K562 (cell line): ENCODE measurements around the gene NMNAT2. TPM values are rescaled to one million over a fixed set of nuclear protein-coding genes. Genes with fewer than 3 reads are reported as not detected.

Source experiments
- ATAC-seq: fragments of 200-7000 bp; cut with Tn5 transposase; 3 replicates; pipeline ENCODE4 v1.9.1; 2020; ENCODE audit warnings: moderate library complexity
- BruUV-seq: library from RNA; stranded (reverse); fragments of 400-500 nt; replicated peaks from 2 replicates; lab custom pipeline; 2021; lab: Mats Ljungman, UMichigan
- CTCF ChIA-PET: fragments of 300-600 bp; formaldehyde crosslinking; extraction: SDS; loops from one replicate; lab custom pipeline; 2021; ENCODE audit warnings: low intra/inter-chr PET ratio; lab: Yijun Ruan, JAX
- POLR2A ChIA-PET: fragments of 300-600, 350-650 bp; sonication (Branson Sonifier 250); formaldehyde crosslinking; extraction: SDS; loops from one replicate; lab custom pipeline; 2021; ENCODE audit warnings: antibody characterized with exemption, inconsistent platforms; lab: Yijun Ruan, JAX
- DNase-seq, 4 experiments: peaks; one replicate each; pipeline versions ENCODE4 v3.0.0 to v3.0.0-alpha.2; 2011 to 2018; ENCODE audit warnings: low spot score in 3 of 4, mixed read lengths in 3 of 4; ENCODE audit errors: extremely low read depth in 1 of 4
- FAIRE-seq: peaks from 2 replicates; lab custom pipeline; 2011; peaks lifted over from hg19 to GRCh38; lab: Jason Lieb, UNC
- H2AFZ ChIP-seq: 2 replicates; pipeline ENCODE4 v1.6.0; 2011; ENCODE audit warnings: low read depth, low read length, control low read depth, inconsistent platforms
- H3K27ac ChIP-seq: fragments of 200-600 bp; 3 replicates; pipeline ENCODE4 v1.8.0; 2011; ENCODE audit warnings: low read depth, mild to moderate bottlenecking, control low read depth, inconsistent platforms, low read length, moderate library complexity, mixed read lengths; ENCODE audit errors: extremely low read depth
- H3K27me3 ChIP-seq, 2 experiments: fragments of 300-600 bp in 1 of 2; 2 replicates in 1 of 2; 3 replicates in 1 of 2; pipeline versions ENCODE4 v1.6.0 to v1.8.0; 2011; ENCODE audit warnings: inconsistent platforms in 2 of 2, low read length in 2 of 2, mild to moderate bottlenecking in 1 of 2, mixed read lengths in 1 of 2, moderate library complexity in 1 of 2; ENCODE audit not compliant: control insufficient read depth in 2 of 2, insufficient read depth in 2 of 2
- H3K36me3 ChIP-seq: fragments of 300-600 bp; 3 replicates; pipeline ENCODE4 v1.8.0; 2011; ENCODE audit warnings: mild to moderate bottlenecking, low read length, inconsistent platforms; ENCODE audit not compliant: control insufficient read depth, insufficient read depth
- H3K4me1 ChIP-seq, 2 experiments: fragments of 200-600 bp in 1 of 2; replicated peaks in 1 of 2; 2 replicates in 1 of 2; 3 replicates in 1 of 2; pipeline versions ENCODE4 v1.5.1 to v1.8.0; 2011; ENCODE audit warnings: inconsistent platforms in 2 of 2, low read length in 2 of 2, mild to moderate bottlenecking in 1 of 2, mixed read lengths in 1 of 2, moderate library complexity in 1 of 2; ENCODE audit not compliant: control insufficient read depth in 2 of 2, insufficient read depth in 2 of 2
- H3K4me2 ChIP-seq: 2 replicates; pipeline ENCODE4 v1.6.1; 2011; ENCODE audit warnings: low read length, control low read depth, inconsistent platforms, mixed read lengths; ENCODE audit not compliant: insufficient read depth
- H3K4me3 ChIP-seq: fragments of 200-600 bp; sonication (generic), shearing (Covaris generic); 2 replicates; pipeline ENCODE4 v1.5.1; 2016; ENCODE audit warnings: control low read depth, inconsistent platforms
- H3K79me2 ChIP-seq: fragments of 200-600 bp; 3 replicates; pipeline ENCODE4 v1.8.0; 2011; ENCODE audit warnings: low read length, inconsistent platforms; ENCODE audit not compliant: control insufficient read depth, insufficient read depth
- H3K9ac ChIP-seq, 2 experiments: 2 replicates each; pipeline versions ENCODE4 v1.6.0 to v1.6.1; 2011; ENCODE audit warnings: low read depth in 2 of 2, low read length in 2 of 2, control low read depth in 1 of 2, inconsistent platforms in 1 of 2, mild to moderate bottlenecking in 1 of 2, mixed read lengths in 1 of 2; ENCODE audit not compliant: insufficient read depth in 1 of 2
- H3K9me1 ChIP-seq: one replicate; pipeline ENCODE4 v1.6.0; 2011; ENCODE audit warnings: inconsistent platforms, mild to moderate bottlenecking, low read length, moderate library complexity; ENCODE audit not compliant: control insufficient read depth, insufficient read depth
- H3K9me3 ChIP-seq: replicated peaks from 2 replicates; pipeline ENCODE4 v1.5.1; 2011; ENCODE audit warnings: low read depth, low read length, inconsistent platforms; ENCODE audit not compliant: control insufficient read depth, insufficient read depth
- H4K20me1 ChIP-seq: replicated peaks from 2 replicates; pipeline ENCODE4 v1.6.1; 2011; ENCODE audit warnings: low read length, inconsistent platforms, mixed read lengths; ENCODE audit not compliant: control insufficient read depth, insufficient read depth
- ASH1L ChIP-seq: fragments of 450-650 bp; IDR thresholded peaks from 2 replicates; pipeline ENCODE4 v1.6.1; 2018; ENCODE audit warnings: borderline replicate concordance, mild to moderate bottlenecking, low read depth; ENCODE audit not compliant: partially characterized antibody
- E2F1 ChIP-seq: sonication (generic); formaldehyde crosslinking; IDR thresholded peaks from 2 replicates; pipeline ENCODE4 v1.8.1; 2023; ENCODE audit warnings: mild to moderate bottlenecking, missing genetic modification reagents, moderate library complexity
- HEY1 ChIP-seq: fragments of 250-450 bp; sonication (Bioruptor Pico); IDR thresholded peaks from 2 replicates; pipeline ENCODE4 v1.5.0; 2020; ENCODE audit warnings: mild to moderate bottlenecking, moderate library complexity, borderline replicate concordance
- JUN ChIP-seq, 2 experiments: sonication (generic) in 1 of 2; formaldehyde crosslinking in 1 of 2; IDR thresholded peaks; 2 replicates each; pipeline versions ENCODE4 v1.6.1 to v1.8.0; 2012 to 2022; ENCODE audit warnings: borderline replicate concordance in 2 of 2, mild to moderate bottlenecking in 2 of 2, improper control_type of control experiment in 1 of 2, low read depth in 1 of 2, low read length in 1 of 2, missing genetic modification reagents in 1 of 2
- JUND ChIP-seq, 2 experiments: IDR thresholded peaks; 2 replicates in 1 of 2; 3 replicates in 1 of 2; pipeline ENCODE4 v1.6.1; 2011; ENCODE audit warnings: borderline replicate concordance in 2 of 2, low read depth in 2 of 2, low read length in 2 of 2, improper control_type of control experiment in 1 of 2, missing biosample characterization in 1 of 2, missing genetic modification characterization in 1 of 2, missing genetic modification reagents in 1 of 2
- NR4A1 ChIP-seq, 2 experiments: fragments of 250-450 bp in 1 of 2; fragments of 450-650 bp in 1 of 2; sonication (Bioruptor Pico) in 1 of 2; IDR thresholded peaks; 2 replicates each; pipeline versions ENCODE4 v1.4.0 to v1.6.1; 2016 to 2020; ENCODE audit warnings: mild to moderate bottlenecking in 2 of 2, missing compliant biosample characterization in 1 of 2, missing genetic modification characterization in 1 of 2, moderate library complexity in 1 of 2
- PHF8 ChIP-seq: fragments of 200-600 bp; sonication (generic); IDR thresholded peaks from 2 replicates; pipeline ENCODE4 v1.6.1; 2012; ENCODE audit warnings: mixed run types, mild to moderate bottlenecking, inconsistent platforms, low read length, moderate library complexity, borderline replicate concordance
- POLR2H ChIP-seq: IDR thresholded peaks from 2 replicates; pipeline ENCODE4 v1.6.1; 2016; ENCODE audit warnings: missing genetic modification characterization, low read depth, mild to moderate bottlenecking, control low read depth, missing compliant biosample characterization, moderate library complexity
- RREB1 ChIP-seq: fragments of 250-450 bp; sonication (Bioruptor Pico); IDR thresholded peaks from 2 replicates; pipeline ENCODE4 v1.4.0; 2020
- TEAD2 ChIP-seq: fragments of 450-650 bp; IDR thresholded peaks from 2 replicates; pipeline ENCODE4 v1.6.1; 2016; ENCODE audit warnings: missing genetic modification characterization, control low read depth, missing compliant biosample characterization
- ZNF143 ChIP-seq: sonication (generic); formaldehyde crosslinking; IDR thresholded peaks from 2 replicates; pipeline ENCODE4 v1.9.0; 2022; ENCODE audit warnings: mild to moderate bottlenecking, missing genetic modification reagents
- ZNF584 ChIP-seq: fragments of 200-800 bp; sonication (Bioruptor generic); IDR thresholded peaks from 2 replicates; pipeline ENCODE4 v1.6.1; 2016; ENCODE audit warnings: low read depth, mild to moderate bottlenecking, missing genetic modification characterization, missing compliant biosample characterization
- WGBS: fragments of 100-300 bp; shearing (Covaris generic); methylation state at CpG from one replicate; pipeline ENCODE4 v1.1.6; 2016; ENCODE audit warnings: low coverage, mixed read lengths; ENCODE audit not compliant: insufficient coverage; ENCODE audit errors: missing lambda C conversion rate; 5-methylcytosine and 5-hydroxymethylcytosine counted together
- in situ Hi-C: fragments of 300-500 bp; cut with MboI; formaldehyde crosslinking; loops from 4 replicates; pipeline ENCODE4 v1.15.0; 2018; ENCODE audit warnings: inconsistent platforms, mixed read lengths
- intact Hi-C: fragments of 100-400 bp; cut with micrococcal nuclease; formaldehyde crosslinking; loops from 2 replicates; pipeline ENCODE4 v1.14.2; 2022
- polyA plus RNA-seq, 8 experiments: library from polyadenylated mRNA; depleted of rRNA in 4 of 8; stranded (reverse) in 5 of 8; unstranded in 3 of 8; fragments of >200 nt; fragmentation: Nextera tagmentation in 2 of 8; fragmentation: Illumina TruSeq in 1 of 8; extraction: Ambion mirVana in 2 of 8; extraction: Trizol in 1 of 8; gene quantifications; 2 replicates each; pipeline versions ENCODE4 v1.2.1 to v1.2.3, GENCODE V29; 2011 to 2014; ENCODE audit warnings: inconsistent platforms in 1 of 8, missing spikeins in 1 of 8
- total RNA-seq, 7 experiments: library from RNA; depleted of rRNA in 6 of 7; stranded (reverse); fragments of >200 nt in 6 of 7; fragmentation: Illumina TruSeq in 2 of 7; extraction: Trizol in 2 of 7; gene quantifications; 2 replicates each; pipeline versions ENCODE4 v1.2.1 to v1.2.3, GENCODE V29; 2011 to 2021; ENCODE audit warnings: low replicate concordance in 1 of 7

Gene NMNAT2
- total and polyA plus RNA-seq, 9 of the 15 experiments (the other 6 are each of a cell fraction or from before 2014, with no cell fraction given), result not detected

- H3K9ac ChIP-seq, result no peak overlapping the region
- no peak overlapping the region for H3K4me2 ChIP-seq
- no TSS peak for BruUV-seq
- ATAC-seq (no peak), DNase-seq (no peak), FAIRE-seq (no peak)
- no peak overlapping the region for H3K27ac ChIP-seq
- no peaks in the 10 kb centered on the region for H3K36me3 ChIP-seq
- 0% methylated on average over 4 of the region's 4 CpGs for WGBS
- peaks cover 19 to 43% of the 10 kb centered on the region in 2 experiments; a peak in 4 of 5 replicates for H3K27me3 ChIP-seq
- no peaks in the 10 kb centered on the region for H3K4me1 ChIP-seq
- no peak overlapping the region for H3K4me3 ChIP-seq
- intact Hi-C loops (no loop called here), in situ Hi-C loops (no loop called here)
- POLR2A ChIA-PET, result interaction anchor here (1.1 kb wide), 1 partner anchor 12 kb away, joined by 3 read pairs; no protein-coding TSS in a partner anchor
- H3K9me3 ChIP-seq, result no peaks in the 10 kb centered on the region
- no peak overlapping the region for H2AFZ ChIP-seq
- no peaks in the 10 kb centered on the region for H3K9me1 ChIP-seq
- CTCF ChIA-PET, result no interaction called here
- no peaks in the 10 kb centered on the region for H4K20me1 ChIP-seq
- H3K79me2 ChIP-seq, result no peaks in the 10 kb centered on the region
- no peak for TF ChIP-seq POLR2H
- TF ChIP-seq JUN (IDR thresholded peaks at IDR 0.05; ENCODE audit: borderline replicate concordance, low read depth, low read length), result no peak
- TF ChIP-seq JUN (CRISPR knock-in tag; IDR thresholded peaks at IDR 0.05; ENCODE audit: borderline replicate concordance), result no peak
- no peak for TF ChIP-seq TEAD2 (tag)
- TF ChIP-seq HEY1 (CRISPR knock-in tag), result no peak
- no peak for TF ChIP-seq PHF8
- no peak for TF ChIP-seq JUND (IDR thresholded peaks at IDR 0.05; ENCODE audit: borderline replicate concordance, low read depth, low read length)
- no peak for TF ChIP-seq JUND (tag; IDR thresholded peaks at IDR 0.05; ENCODE audit: borderline replicate concordance, low read depth, low read length)
- no peak for TF ChIP-seq RREB1 (CRISPR knock-in tag)
- no peak for TF ChIP-seq NR4A1 (CRISPR knock-in tag; IDR thresholded peaks at IDR 0.05)
- no peak for TF ChIP-seq NR4A1 (tag; IDR thresholded peaks at IDR 0.05)
- TF ChIP-seq ASH1L, result no peak
- no peak for TF ChIP-seq E2F1 (CRISPR knock-in tag)
- TF ChIP-seq ZNF584 (CRISPR knock-in tag), result no peak
- TF ChIP-seq ZNF143, result no peak
These were observed 45.5 kb downstream of the NMNAT2 start for GRCh38 chr1:183372586-183373230.
